OCI-LY3 (cell line): ENCODE measurements around the gene GNAO1.

Experiments used
- EZH2phosphoT487 ChIP-seq: fragments of 200-600 bp; shearing (Covaris generic); IDR thresholded peaks from 2 replicates; pipeline ENCODE4 v1.6.1; 2018; ENCODE audit warnings: antibody characterized with exemption, mixed run types, low read depth
- TF ChIP-seq, protein P1 (sequence below): fragments of 200-600, 300-600 bp; sonication (generic); IDR thresholded peaks from 2 replicates; pipeline ENCODE4 v1.5.1; 2014; ENCODE audit warnings: antibody characterized with exemption, low read length, low read depth

DNA sequence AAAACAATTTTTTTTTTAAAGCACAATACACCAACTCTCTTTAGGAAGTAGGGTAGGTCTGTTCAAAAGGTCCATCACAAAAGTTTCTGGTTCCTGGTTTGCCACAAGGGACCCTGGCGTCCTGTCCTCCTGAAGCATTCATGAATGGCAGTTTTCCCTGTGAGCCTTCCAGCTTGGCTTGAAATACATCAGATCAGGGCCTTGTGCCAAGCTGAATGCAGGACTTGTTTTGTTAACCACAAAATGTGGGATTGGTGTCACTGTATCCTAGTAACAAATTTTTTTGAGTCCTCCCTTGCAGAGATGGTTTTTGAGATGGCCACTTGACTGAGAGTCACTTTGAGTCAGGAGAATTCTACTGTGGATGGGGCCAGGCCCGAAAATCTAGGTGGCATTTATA lies 3.9 kb downstream of the GNAO1 start:
- TF ChIP-seq, protein P1, sequence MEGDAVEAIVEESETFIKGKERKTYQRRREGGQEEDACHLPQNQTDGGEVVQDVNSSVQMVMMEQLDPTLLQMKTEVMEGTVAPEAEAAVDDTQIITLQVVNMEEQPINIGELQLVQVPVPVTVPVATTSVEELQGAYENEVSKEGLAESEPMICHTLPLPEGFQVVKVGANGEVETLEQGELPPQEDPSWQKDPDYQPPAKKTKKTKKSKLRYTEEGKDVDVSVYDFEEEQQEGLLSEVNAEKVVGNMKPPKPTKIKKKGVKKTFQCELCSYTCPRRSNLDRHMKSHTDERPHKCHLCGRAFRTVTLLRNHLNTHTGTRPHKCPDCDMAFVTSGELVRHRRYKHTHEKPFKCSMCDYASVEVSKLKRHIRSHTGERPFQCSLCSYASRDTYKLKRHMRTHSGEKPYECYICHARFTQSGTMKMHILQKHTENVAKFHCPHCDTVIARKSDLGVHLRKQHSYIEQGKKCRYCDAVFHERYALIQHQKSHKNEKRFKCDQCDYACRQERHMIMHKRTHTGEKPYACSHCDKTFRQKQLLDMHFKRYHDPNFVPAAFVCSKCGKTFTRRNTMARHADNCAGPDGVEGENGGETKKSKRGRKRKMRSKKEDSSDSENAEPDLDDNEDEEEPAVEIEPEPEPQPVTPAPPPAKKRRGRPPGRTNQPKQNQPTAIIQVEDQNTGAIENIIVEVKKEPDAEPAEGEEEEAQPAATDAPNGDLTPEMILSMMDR = no peak
- no peak for TF ChIP-seq EZH2phosphoT487
